WERI-Rb-1 (cell line): ENCODE results near the gene ARF4.

Source experiments
- DNase-seq: peaks from one replicate; pipeline ENCODE4 v3.0.0-alpha.2; 2020
- H3K27ac ChIP-seq: fragments of 250-450 bp; sonication (Bioruptor Pico); 2 replicates; pipeline ENCODE4 v1.5.1; 2020; ENCODE audit warnings: mild to moderate bottlenecking, moderate library complexity
- H3K27me3 ChIP-seq: fragments of 250-450 bp; sonication (Bioruptor Pico); 2 replicates; pipeline ENCODE4 v1.5.1; 2021; ENCODE audit warnings: mild to moderate bottlenecking, low read depth, moderate library complexity; ENCODE audit not compliant: insufficient read depth, severe bottlenecking
- H3K36me3 ChIP-seq: fragments of 250-450 bp; sonication (Bioruptor Pico); 2 replicates; pipeline ENCODE4 v1.5.1; 2020; ENCODE audit warnings: mild to moderate bottlenecking, moderate library complexity
- H3K4me3 ChIP-seq: 2 replicates; pipeline ENCODE4 v1.5.1; 2011; ENCODE audit warnings: low read depth, mild to moderate bottlenecking, control low read depth, low read length
- H3K9me3 ChIP-seq: fragments of 250-450 bp; sonication (Bioruptor Pico); 2 replicates; pipeline ENCODE4 v1.5.1; 2021; ENCODE audit warnings: mild to moderate bottlenecking, moderate library complexity; ENCODE audit not compliant: severe bottlenecking
- TF ChIP-seq, protein P1 (sequence below): IDR thresholded peaks from 2 replicates; pipeline ENCODE4 v1.5.1; 2011; ENCODE audit warnings: low read depth, mild to moderate bottlenecking, control low read depth, inconsistent platforms, low read length

Gene ARF4

DNA sequence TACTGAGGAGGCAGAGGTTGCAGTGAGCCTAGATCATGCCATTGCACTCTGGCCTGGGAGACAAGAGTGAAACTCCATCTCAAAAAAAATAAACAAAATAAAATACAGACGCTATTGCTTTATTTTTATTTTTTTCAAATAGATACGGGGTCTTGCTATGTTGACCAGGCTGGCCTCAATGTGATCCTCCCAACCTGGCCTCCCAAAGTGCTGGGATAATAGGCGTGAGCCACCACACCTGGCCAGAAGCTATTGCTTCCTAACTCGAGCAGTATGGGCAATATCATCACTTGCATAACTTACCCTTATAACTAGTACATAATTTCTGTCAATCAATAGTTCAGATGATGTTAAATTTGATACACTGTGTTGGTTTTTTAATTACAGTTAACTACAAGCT is 3.0 kb downstream of the ARF4 start:
- Histone ChIP-seq H3K4me3 (no peak overlapping the region), H3K9me3 (no peaks in the 10 kb centered on the region), H3K27ac (no peak overlapping the region), H3K27me3 (no peaks in the 10 kb centered on the region), H3K36me3 (peaks cover 26% of the 10 kb centered on the region)
- TF ChIP-seq, protein P1, sequence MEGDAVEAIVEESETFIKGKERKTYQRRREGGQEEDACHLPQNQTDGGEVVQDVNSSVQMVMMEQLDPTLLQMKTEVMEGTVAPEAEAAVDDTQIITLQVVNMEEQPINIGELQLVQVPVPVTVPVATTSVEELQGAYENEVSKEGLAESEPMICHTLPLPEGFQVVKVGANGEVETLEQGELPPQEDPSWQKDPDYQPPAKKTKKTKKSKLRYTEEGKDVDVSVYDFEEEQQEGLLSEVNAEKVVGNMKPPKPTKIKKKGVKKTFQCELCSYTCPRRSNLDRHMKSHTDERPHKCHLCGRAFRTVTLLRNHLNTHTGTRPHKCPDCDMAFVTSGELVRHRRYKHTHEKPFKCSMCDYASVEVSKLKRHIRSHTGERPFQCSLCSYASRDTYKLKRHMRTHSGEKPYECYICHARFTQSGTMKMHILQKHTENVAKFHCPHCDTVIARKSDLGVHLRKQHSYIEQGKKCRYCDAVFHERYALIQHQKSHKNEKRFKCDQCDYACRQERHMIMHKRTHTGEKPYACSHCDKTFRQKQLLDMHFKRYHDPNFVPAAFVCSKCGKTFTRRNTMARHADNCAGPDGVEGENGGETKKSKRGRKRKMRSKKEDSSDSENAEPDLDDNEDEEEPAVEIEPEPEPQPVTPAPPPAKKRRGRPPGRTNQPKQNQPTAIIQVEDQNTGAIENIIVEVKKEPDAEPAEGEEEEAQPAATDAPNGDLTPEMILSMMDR = no peak
- no peak for DNase-seq

DNA sequence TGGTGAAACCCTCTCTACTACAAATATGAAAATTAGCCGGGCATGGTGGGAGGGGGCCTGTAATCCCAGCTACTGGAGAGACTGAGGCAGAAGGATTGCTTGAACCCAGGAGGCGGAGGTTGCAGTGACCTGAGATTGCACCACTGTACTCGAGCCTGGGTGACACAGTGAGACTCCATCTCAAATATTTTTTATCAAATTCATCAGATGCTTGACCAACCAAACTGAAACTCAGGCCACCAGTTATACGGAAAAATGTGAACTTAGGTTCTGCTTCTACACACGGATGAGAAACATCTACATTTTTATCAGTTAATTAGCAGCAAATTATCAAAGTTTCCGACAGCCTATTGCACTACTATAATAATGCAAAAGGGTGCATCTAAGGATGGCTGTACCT is 4.8 kb downstream of the ARF4 start:
- no peak for DNase-seq
- H3K27me3 ChIP-seq = no peaks in the 10 kb centered on the region
- H3K4me3 ChIP-seq = no peak overlapping the region
- no peaks in the 10 kb centered on the region for H3K9me3 ChIP-seq
- H3K27ac ChIP-seq = no peak overlapping the region
- TF ChIP-seq, protein P1 = no peak
- H3K36me3 ChIP-seq = peaks cover 26% of the 10 kb centered on the region

DNA sequence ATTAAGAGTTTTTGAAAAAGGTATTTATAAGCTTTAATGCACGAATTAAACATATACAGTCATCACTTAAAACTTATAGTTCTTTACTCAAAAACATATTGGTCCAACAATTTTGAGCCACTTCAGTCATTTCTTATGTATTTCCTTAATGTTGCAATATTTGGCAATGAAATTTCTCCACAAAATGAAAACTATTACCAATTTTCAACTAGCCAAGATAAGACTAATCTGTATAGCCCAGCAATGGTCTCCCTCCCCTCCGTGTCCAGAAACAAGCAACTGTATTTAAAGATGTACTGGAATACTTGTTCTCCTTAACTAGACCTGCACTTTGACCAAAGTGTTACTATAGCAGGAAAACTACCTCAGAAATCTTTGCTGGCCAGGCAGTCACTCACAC is 9.2 kb downstream of the ARF4 start:
- H3K27me3 ChIP-seq = no peaks in the 10 kb centered on the region
- H3K36me3 ChIP-seq = peaks cover 20% of the 10 kb centered on the region
- H3K27ac ChIP-seq = no peak overlapping the region
- DNase-seq = no peak
- no peak overlapping the region for H3K4me3 ChIP-seq
- TF ChIP-seq, protein P1 = no peak
- no peaks in the 10 kb centered on the region for H3K9me3 ChIP-seq

DNA sequence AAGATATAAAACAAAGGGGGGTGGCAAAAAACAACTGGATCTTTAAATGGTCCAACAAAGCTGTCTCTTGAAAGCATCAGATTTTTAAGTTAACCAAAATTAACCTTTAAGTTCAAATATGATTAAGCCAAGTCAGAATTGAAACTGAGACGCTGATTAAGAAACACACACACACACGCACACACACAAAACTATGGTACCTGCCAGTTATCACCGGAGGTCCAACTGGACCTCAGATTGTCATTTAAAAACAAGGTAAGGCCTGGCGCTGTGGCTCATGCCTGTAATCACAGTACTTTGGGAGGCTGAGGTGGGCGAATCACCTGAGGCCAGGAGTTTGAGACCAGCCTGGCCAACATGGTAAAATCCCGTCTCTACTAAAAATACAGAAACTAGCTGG is 10.4 kb downstream of the ARF4 start:
- Histone ChIP-seq H3K27me3 (no peaks in the 10 kb centered on the region), H3K9me3 (no peaks in the 10 kb centered on the region), H3K27ac (no peak overlapping the region), H3K36me3 (peaks cover 20% of the 10 kb centered on the region), H3K4me3 (no peak overlapping the region)
- TF ChIP-seq, protein P1 = no peak
- DNase-seq = no peak

DNA sequence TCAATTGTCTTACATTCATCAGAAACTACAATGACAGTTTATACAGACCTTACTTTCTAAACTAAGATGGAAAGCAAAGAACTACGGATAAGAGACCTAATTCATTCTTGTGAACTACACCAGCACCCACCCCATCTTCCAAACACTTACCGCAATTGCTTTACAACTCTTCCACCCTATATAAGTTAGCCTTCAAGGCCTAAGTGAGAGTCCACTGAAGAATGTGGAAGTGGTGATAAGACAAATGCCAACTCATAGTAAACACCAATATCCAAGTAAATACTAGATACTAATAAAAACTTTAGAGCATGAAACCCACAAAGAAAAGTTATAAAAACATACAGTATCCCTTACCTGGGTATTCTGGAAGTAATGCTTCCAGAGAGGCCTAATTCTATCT is 13.6 kb downstream of the ARF4 start:
- TF ChIP-seq, protein P1 = no peak
- Histone ChIP-seq H3K27ac (no peak overlapping the region), H3K36me3 (peaks cover 41% of the 10 kb centered on the region), H3K4me3 (no peak overlapping the region), H3K27me3 (no peaks in the 10 kb centered on the region), H3K9me3 (no peaks in the 10 kb centered on the region)
- no peak for DNase-seq

DNA sequence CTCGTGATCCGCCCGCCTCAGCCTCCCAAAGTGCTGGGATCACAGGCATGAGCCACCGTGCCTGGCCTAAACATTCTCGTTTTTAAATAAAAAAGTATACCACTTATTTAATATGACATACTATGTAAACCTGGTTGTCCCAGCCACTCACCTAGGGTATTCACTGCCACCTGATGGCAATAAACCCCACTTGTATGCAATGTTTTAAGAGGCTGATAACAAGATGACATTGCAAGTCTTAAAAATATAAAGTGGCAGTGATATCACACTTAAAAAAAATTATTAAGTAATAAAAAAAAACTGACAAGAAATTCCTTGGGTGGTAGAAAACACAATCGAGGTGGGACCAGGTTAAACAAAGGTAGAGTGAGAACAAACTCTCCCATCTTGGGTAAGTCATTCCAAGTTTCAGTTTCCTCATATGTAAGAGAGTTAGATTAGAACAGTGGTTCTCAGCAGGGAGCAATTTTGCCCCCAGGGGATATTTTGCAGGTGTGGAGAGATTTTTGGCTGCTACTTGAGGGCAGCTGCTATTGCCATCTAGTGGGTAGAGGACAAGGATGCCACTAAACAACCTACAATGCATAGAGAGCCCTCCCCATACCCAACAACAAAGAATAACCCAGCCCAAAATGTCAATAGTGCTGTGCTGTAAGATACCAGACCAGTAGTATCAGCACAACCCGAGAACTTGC is 14.5 kb downstream of the ARF4 start:
- H3K27ac ChIP-seq = no peak overlapping the region
- DNase-seq = no peak
- H3K27me3 ChIP-seq = no peaks in the 10 kb centered on the region
- TF ChIP-seq, protein P1 = peak; percentile 31; the same call in 1 of the 2 replicates
- H3K4me3 ChIP-seq = no peak overlapping the region
- H3K9me3 ChIP-seq = no peaks in the 10 kb centered on the region
- peaks cover 48% of the 10 kb centered on the region for H3K36me3 ChIP-seq
